Mesenteric fat pad (tissue), 1 donor: ENCODE results near the gene CHP1. TPM values are rescaled to one million over a fixed set of nuclear protein-coding genes. Genes with fewer than 3 reads are reported as not detected.
"Not testable (repeated sequence)": the region's sequence is repeated elsewhere in the genome, so short reads cannot be mapped to it uniquely, and the experiment has no call there.

ENCODE experiments used
- DNase-seq: peaks from one replicate; pipeline ENCODE4 v3.0.0-alpha.2; 2020; ENCODE audit warnings: low spot score
- total RNA-seq: library from RNA; stranded (reverse); fragmentation: NEBNext Ultra II Directional; extraction: Animal tissue kit (Norgen Biotek cat#: 25700); gene quantifications from one replicate; pipeline ENCODE4 v1.2.1, GENCODE V29; 2021
- donor health status: DM: yes; HTN: yes; CAD: no.

CHP1 gene
- total RNA-seq, 1 donor from 2014 or later = 128 TPM

GRCh38 chr15:41256103-41256502 lies 25.0 kb downstream of the CHP1 start:
- DNase-seq = no peak

DNA sequence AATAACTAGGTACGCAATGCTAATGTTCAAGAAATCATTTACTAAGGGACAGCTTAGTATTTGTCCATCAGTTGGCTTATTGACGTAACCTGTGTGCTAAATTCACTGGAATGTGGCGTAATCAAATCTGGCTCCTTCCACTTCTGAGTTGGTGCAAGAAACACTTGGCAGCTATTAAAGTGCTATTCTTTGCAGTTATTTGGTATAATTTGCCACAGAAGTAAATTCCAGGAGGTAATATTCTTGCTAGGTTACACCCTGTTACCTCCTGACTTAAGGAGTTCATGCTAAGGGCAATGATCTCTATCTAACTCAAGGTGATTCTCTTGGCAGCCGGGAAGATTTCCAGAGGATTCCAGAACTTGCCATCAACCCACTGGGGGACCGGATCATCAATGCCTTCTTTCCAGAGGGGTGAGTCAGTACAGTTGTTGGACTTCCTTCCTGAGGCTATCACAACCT lies 25.5 kb downstream of the CHP1 start:
- no peak for DNase-seq

GRCh38 chr15:41258750-41259471 lies 27.8 kb downstream of the CHP1 start:
- no peak for DNase-seq

DNA sequence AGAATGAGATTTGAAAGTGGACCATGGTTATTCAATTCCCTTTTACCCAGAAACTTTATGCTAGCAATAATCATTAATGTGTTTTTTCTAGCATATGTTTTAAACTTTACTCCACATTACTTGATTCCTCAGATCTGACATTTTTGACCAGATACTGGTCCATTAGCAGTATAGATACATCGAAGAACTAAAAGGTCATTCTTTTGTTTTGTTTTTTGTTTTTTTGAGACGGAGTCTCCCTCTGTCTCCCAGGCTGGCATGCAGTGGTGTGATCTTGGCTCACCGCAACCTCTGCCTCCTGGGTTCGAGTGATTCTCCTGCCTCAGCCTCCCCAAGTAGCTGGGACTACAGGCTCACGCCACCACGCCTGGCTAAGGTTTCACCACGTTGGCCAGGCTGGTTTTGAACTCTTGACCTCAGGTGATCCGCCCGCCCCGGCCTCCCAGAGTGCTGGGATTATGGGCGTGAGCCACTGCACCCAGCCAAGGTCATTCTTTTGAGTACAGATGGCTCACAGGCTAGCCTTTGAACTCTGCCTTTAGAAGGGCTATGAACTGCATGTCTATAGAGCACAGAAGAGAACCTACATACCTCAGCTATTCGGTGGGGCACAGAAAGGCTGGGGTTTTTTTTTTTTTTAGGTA lies 28.6 kb downstream of the CHP1 start:
- DNase-seq = no peak

GRCh38 chr15:41260924-41261323 lies 29.9 kb downstream of the CHP1 start:
- not testable (repeated sequence) for DNase-seq

GRCh38 chr15:41262571-41262970 lies 31.5 kb downstream of the CHP1 start:
- no peak for DNase-seq

DNA sequence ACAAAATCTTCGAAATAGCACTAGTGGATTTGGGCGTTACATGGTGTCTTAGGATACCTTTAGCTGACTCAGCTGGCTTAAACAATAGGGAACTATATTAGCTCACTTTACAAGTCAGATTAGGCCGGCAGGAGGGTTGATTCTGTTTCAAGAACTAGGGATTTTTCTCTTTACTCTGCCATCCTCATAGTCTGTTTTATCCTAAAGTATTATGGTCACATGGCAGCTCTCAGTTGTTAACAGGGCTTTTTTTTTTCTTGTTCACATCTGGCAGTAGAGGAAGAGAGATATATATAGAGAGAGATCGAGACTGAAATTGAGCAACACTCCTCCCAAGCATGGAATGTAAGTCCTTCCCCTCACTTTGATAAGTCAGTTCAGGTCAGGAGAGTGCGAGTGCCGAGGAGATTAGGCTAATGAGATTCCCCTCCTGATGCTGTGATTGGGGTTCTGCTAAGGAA lies 32.9 kb downstream of the CHP1 start:
- no peak for DNase-seq

DNA sequence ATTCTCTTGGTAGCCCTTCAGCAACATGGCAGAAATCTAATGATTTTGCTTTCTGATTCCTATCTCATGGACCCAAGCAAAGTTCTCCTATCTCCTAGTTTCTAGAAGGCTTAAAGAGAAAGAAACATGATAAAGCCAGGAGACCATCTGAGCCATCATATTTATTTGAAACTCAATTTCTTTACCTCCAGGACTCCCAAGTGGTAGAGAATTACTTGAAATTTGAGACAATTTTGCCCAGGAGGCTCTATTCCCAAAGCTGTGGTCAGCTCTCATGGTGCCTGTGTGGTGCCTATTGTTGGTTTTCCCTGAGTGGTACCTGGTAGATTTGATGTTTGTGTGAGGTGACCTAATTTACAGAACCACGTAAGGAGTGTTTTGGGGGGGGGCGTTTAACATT lies 38.8 kb downstream of the CHP1 start:
- no peak for DNase-seq

DNA sequence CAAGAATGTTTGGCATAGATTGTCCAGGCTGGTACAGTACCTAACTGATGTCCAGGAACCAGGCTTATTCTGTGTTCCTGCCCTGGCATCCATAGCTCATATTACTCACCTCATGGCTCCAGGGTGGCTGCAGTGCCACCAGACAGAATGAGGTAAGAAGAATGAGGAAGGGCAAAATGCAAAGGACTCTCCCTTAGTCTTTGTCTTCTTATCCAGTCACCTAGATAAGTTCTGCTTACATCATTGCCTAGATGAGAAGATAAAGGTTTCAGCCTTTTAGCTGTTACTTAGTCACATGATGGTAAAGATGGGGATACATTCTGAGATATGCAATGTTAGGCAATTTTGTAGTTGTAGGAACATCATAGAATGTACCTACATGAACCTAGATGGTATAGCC lies 45.8 kb downstream of the CHP1 start:
- no peak for DNase-seq

DNA sequence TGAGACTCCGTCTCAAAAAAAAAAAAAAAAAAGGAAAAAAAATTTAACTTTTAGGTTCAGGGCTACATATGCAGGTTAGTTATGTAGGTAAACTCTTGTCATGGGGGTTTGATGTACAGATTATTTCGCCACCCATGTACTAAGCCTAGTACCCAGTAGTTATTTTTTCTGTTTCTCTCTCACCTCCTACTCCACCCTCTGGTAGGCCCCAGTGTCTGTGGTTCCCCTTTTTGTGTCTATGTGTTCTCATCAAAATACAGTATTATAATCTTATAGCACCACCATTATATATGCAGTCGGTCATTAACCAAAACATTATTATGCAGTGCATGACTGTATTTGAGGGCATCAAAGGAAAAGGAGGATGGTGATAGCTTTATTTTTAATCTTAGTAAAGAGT lies 47.3 kb downstream of the CHP1 start:
- DNase-seq = no peak

GRCh38 chr15:41279535-41280283 lies 48.6 kb downstream of the CHP1 start:
- no peak for DNase-seq

GRCh38 chr15:41281236-41281635 lies 50.2 kb downstream of the CHP1 start:
- DNase-seq = no peak

GRCh38 chr15:41282436-41282835 lies 51.4 kb downstream of the CHP1 start:
- DNase-seq = not testable (repeated sequence)

DNA sequence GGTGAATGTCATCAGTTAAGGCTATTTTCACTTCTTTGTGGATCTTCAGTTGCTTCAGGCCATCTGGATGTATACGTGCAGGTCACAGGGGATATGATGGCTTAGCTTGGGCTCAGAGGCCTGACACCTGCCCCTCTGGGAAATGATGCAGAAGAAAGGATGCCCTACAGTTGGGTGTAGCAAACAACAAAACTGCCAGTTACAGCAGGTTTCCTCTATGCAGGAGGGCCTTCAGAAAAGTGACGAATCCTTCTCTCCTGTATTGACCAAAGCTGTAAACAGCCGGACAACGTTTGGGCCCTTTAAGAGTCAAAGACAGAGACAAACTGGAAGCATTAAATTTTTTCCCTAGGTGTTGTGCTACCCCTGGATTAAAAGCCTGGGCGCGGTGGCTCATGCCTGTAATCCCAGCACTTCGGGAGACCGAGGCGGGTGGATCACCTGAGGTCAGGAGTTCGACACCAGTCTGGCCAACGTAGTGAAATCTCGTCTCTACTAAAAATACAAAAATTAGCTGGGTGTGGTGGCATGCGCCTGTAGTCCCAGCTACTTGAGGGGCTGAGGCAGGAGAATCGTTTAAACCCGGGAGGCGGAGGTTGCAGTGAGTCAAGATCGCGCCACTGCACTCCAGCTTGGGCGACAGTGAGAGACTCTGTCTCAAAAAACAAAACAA lies 52.0 kb downstream of the CHP1 start:
- not testable (repeated sequence) for DNase-seq

GRCh38 chr15:41283653-41284426 lies 52.8 kb downstream of the CHP1 start:
- DNase-seq = peak; percentile 99

GRCh38 chr15:41284427-41285177 lies 53.5 kb downstream of the CHP1 start:
- DNase-seq = no peak

- DNase-seq = no peak
These were observed 54.2 kb downstream of the CHP1 start for GRCh38 chr15:41285285-41285684.

DNA sequence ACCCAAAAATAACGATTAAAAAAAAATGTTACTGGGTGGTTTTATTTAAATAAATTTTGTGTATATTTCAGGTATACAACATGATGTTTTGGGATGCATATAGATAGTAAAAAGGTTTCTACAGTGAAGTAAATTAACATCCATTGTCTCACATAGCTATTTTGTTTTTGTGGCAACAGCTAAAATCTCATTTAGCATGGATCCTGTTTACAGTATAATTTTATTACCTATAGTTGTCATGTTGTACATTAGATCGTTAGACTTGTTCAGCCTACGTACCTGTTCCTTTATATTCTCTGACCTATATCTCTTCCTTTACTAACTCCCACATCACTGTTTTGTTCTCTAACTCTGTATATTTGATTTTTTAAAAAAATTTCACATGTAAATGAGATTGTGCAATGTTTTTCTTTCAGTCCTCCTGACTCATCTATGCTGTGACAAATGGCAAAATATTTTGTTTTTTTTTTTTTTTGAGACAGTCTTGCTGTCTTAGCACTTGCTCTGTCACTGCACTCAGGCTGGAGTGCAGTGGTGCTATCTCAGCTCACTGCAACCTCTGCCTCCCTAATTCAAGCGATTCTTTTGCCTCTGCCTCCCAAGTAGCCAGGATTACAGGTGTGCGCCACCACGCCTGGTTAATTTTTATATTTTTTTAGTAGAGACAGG lies 55.7 kb downstream of the CHP1 start:
- no peak for DNase-seq

DNA sequence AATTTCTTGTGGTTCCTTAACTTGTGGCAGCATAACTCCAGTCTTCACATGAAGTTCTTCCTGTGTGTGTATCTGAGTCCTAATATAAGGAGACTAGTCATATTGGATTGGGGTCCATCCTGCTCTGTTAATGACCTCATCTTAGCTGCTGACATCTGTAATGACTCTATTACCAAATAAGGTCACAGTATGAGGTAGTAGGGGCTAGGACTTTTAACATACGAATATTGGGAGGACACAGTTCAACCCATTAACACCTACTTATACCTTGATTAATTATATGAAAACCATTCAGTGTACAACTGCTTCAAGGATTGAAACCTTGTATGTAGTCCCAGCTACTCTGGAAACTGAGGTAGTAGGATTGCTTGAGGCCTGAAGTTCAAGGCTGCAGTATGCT lies 57.4 kb downstream of the CHP1 start:
- DNase-seq = no peak
